ENCODE results near the gene SCN11A.
"Not testable (repeated sequence)": the region's sequence is repeated elsewhere in the genome, so short reads cannot be mapped to it uniquely, and the experiment has no call there.

Gene SCN11A

GRCh38 chr3:39065197-39065596 lies 13.5 kb upstream of the SCN11A start:
- DNase-seq (ENCODE audit: low read depth), result no peak

- no peak for DNase-seq (ENCODE audit: low read depth)
Measured at GRCh38 chr3:39064646-39065045, 12.9 kb upstream of the SCN11A start.

- DNase-seq (ENCODE audit: low read depth), result no peak
Measured at GRCh38 chr3:39063143-39063542, 11.4 kb upstream of the SCN11A start.

GRCh38 chr3:39062180-39062579 lies 10.4 kb upstream of the SCN11A start:
- no peak for DNase-seq (ENCODE audit: low read depth)

GRCh38 chr3:39061228-39061627 lies 9.5 kb upstream of the SCN11A start:
- DNase-seq (ENCODE audit: low read depth), result not testable (repeated sequence)

- no peak for DNase-seq (ENCODE audit: low read depth)
Measured at GRCh38 chr3:39056151-39056550, 4.4 kb upstream of the SCN11A start.

- DNase-seq (ENCODE audit: low read depth), result no peak
Measured at GRCh38 chr3:39053696-39054095, 2.0 kb upstream of the SCN11A start.

- no peak for DNase-seq (ENCODE audit: low read depth)
Measured at GRCh38 chr3:39052583-39052982, 839 bp upstream of the SCN11A start.

- DNase-seq (ENCODE audit: low read depth), result no peak
Measured at GRCh38 chr3:39050029-39050428, 1.7 kb downstream of the SCN11A start.

- DNase-seq (ENCODE audit: low read depth), result no peak
Measured at GRCh38 chr3:39038165-39038564, 13.6 kb downstream of the SCN11A start.

GRCh38 chr3:39029556-39029955 lies 22.2 kb downstream of the SCN11A start:
- no peak for DNase-seq (ENCODE audit: low read depth)

- DNase-seq (ENCODE audit: low read depth), result no peak
Measured at GRCh38 chr3:39028546-39028945, 23.2 kb downstream of the SCN11A start.

- no peak for DNase-seq (ENCODE audit: low read depth)
Measured at GRCh38 chr3:39025222-39025970, 26.3 kb downstream of the SCN11A start.

- DNase-seq (ENCODE audit: low read depth), result no peak
Measured at GRCh38 chr3:39024497-39024896, 27.2 kb downstream of the SCN11A start.

- DNase-seq (ENCODE audit: low read depth), result no peak
Measured at GRCh38 chr3:39022286-39022630, 29.5 kb downstream of the SCN11A start.

GRCh38 chr3:39021465-39022285 lies 30.1 kb downstream of the SCN11A start:
- no peak for DNase-seq (ENCODE audit: low read depth)

GRCh38 chr3:39021029-39021428 lies 30.7 kb downstream of the SCN11A start:
- DNase-seq (ENCODE audit: low read depth), result no peak

GRCh38 chr3:39019299-39019698 lies 32.4 kb downstream of the SCN11A start:
- DNase-seq (ENCODE audit: low read depth), result no peak

GRCh38 chr3:39015418-39015817 lies 36.3 kb downstream of the SCN11A start:
- DNase-seq (ENCODE audit: low read depth), result no peak

- no peak for DNase-seq (ENCODE audit: low read depth)
Measured at GRCh38 chr3:39013921-39014509, 37.7 kb downstream of the SCN11A start.

GRCh38 chr3:39013289-39013688 lies 38.5 kb downstream of the SCN11A start:
- DNase-seq (ENCODE audit: low read depth), result no peak

- no peak for DNase-seq (ENCODE audit: low read depth)
Measured at GRCh38 chr3:39011191-39011736, 40.5 kb downstream of the SCN11A start.

GRCh38 chr3:39005295-39005694 lies 46.4 kb downstream of the SCN11A start:
- no peak for DNase-seq (ENCODE audit: low read depth)
